ENCODE measurements around the gene FBXW8.

GRCh38 chr12:117049295-117049694 is 138.5 kb downstream of the FBXW8 start:
- TF ChIP-seq, protein P1, sequence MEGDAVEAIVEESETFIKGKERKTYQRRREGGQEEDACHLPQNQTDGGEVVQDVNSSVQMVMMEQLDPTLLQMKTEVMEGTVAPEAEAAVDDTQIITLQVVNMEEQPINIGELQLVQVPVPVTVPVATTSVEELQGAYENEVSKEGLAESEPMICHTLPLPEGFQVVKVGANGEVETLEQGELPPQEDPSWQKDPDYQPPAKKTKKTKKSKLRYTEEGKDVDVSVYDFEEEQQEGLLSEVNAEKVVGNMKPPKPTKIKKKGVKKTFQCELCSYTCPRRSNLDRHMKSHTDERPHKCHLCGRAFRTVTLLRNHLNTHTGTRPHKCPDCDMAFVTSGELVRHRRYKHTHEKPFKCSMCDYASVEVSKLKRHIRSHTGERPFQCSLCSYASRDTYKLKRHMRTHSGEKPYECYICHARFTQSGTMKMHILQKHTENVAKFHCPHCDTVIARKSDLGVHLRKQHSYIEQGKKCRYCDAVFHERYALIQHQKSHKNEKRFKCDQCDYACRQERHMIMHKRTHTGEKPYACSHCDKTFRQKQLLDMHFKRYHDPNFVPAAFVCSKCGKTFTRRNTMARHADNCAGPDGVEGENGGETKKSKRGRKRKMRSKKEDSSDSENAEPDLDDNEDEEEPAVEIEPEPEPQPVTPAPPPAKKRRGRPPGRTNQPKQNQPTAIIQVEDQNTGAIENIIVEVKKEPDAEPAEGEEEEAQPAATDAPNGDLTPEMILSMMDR (IDR thresholded peaks at IDR 0.05; ENCODE audit: insufficient read depth, low read length), result no peak
- no peak for TF ChIP-seq POLR2AphosphoS5 (IDR thresholded peaks at IDR 0.05; ENCODE audit: low read depth)
- TF ChIP-seq REST (IDR thresholded peaks at IDR 0.05; ENCODE audit: insufficient replicate concordance, low read depth), result no peak
- TF ChIP-seq SPI1 (IDR thresholded peaks at IDR 0.05; ENCODE audit: borderline replicate concordance, low read depth), result no peak

All from HL-60 (cell line).